ENCODE measurements around the gene NR6A1. TPM values are rescaled to one million over a fixed set of nuclear protein-coding genes. Genes with fewer than 3 reads are reported as not detected.

Gene NR6A1
- total RNA-seq, 2 experiments from 2014 or later: 0.28 to 0.76 TPM

GRCh38 chr9:124790801-124791505 is 19.8 kb upstream of the NR6A1 start:
- no peaks in the 10 kb centered on the region for H3K9me3 Mint-ChIP-seq
- no peak for DNase-seq
- no peak overlapping the region for H3K27ac Mint-ChIP-seq
- ChIA-PET POLR2A (no interaction called here), CTCF (interaction anchor here (0.7 kb wide), 1 partner anchor 27 kb away, joined by 3 read pairs; no protein-coding TSS in a partner anchor)
- no peaks in the 10 kb centered on the region for H3K36me3 Mint-ChIP-seq (ENCODE audit: low read depth)
- no peaks in the 10 kb centered on the region for H3K4me1 Mint-ChIP-seq
- no peak overlapping the region for H3K4me3 Mint-ChIP-seq
- no peaks in the 10 kb centered on the region for H3K27me3 Mint-ChIP-seq

GRCh38 chr9:124790301-124790700 is 19.2 kb upstream of the NR6A1 start:
- no peak overlapping the region for H3K4me3 Mint-ChIP-seq
- H3K27ac Mint-ChIP-seq: no peak overlapping the region
- H3K27me3 Mint-ChIP-seq: no peaks in the 10 kb centered on the region
- ChIA-PET POLR2A (no interaction called here), CTCF (interaction anchor here (1.8 kb wide), 1 partner anchor 15 kb away, joined by 4 read pairs; no protein-coding TSS in a partner anchor)
- DNase-seq: no peak
- no peaks in the 10 kb centered on the region for H3K36me3 Mint-ChIP-seq (ENCODE audit: low read depth)
- H3K4me1 Mint-ChIP-seq: no peaks in the 10 kb centered on the region
- H3K9me3 Mint-ChIP-seq: no peaks in the 10 kb centered on the region

GRCh38 chr9:124789531-124789930 is 18.4 kb upstream of the NR6A1 start:
- Mint-ChIP-seq H3K36me3 (ENCODE audit: low read depth) (no peaks in the 10 kb centered on the region), H3K4me3 (no peak overlapping the region), H3K27me3 (no peaks in the 10 kb centered on the region), H3K4me1 (no peaks in the 10 kb centered on the region), H3K27ac (no peak overlapping the region), H3K9me3 (no peaks in the 10 kb centered on the region)
- no peak for DNase-seq
- ChIA-PET CTCF (interaction anchor here (0.5 to 1.8 kb wide), 3 partner anchors 14 to 241 kb away, joined by 3 to 4 read pairs (median 3); no protein-coding TSS in a partner anchor), POLR2A (interaction anchor here (0.6 kb wide), 1 partner anchor 61 kb away, joined by 3 read pairs; no protein-coding TSS in a partner anchor)

GRCh38 chr9:124788542-124789217 is 17.6 kb upstream of the NR6A1 start:
- no peak for DNase-seq
- ChIA-PET CTCF (interaction anchor here (0.8 to 1.8 kb wide), 2 partner anchors 14 to 30 kb away, joined by 3 to 4 read pairs; no protein-coding TSS in a partner anchor), POLR2A (no interaction called here)
- Mint-ChIP-seq H3K9me3 (no peaks in the 10 kb centered on the region), H3K27ac (no peak overlapping the region), H3K27me3 (no peaks in the 10 kb centered on the region), H3K4me3 (no peak overlapping the region), H3K36me3 (ENCODE audit: low read depth) (no peaks in the 10 kb centered on the region), H3K4me1 (no peaks in the 10 kb centered on the region)

- H3K27ac Mint-ChIP-seq: no peak overlapping the region
- DNase-seq: no peak
- ChIA-PET POLR2A (no interaction called here), CTCF (interaction anchor here (0.5 kb wide), 1 partner anchor 68 kb away, joined by 6 read pairs; no protein-coding TSS in a partner anchor)
- no peaks in the 10 kb centered on the region for H3K27me3 Mint-ChIP-seq
- H3K9me3 Mint-ChIP-seq: no peaks in the 10 kb centered on the region
- H3K36me3 Mint-ChIP-seq (ENCODE audit: low read depth): no peaks in the 10 kb centered on the region
- H3K4me3 Mint-ChIP-seq: no peak overlapping the region
- no peaks in the 10 kb centered on the region for H3K4me1 Mint-ChIP-seq
Observed at GRCh38 chr9:124786881-124787573, 15.9 kb upstream of the NR6A1 start.

- H3K4me3 Mint-ChIP-seq: no peak overlapping the region
Observed at GRCh38 chr9:124784509-124784908, 13.4 kb upstream of the NR6A1 start.

GRCh38 chr9:124783830-124784229 is 12.7 kb upstream of the NR6A1 start:
- Mint-ChIP-seq H3K27ac (no peak overlapping the region), H3K36me3 (ENCODE audit: low read depth) (no peaks in the 10 kb centered on the region), H3K27me3 (peaks cover 6% of the 10 kb centered on the region), H3K4me1 (no peaks in the 10 kb centered on the region), H3K9me3 (no peaks in the 10 kb centered on the region), H3K4me3 (no peak overlapping the region)
- ChIA-PET POLR2A (no interaction called here), CTCF (no interaction called here)
- DNase-seq: peak; percentile 4

More at GRCh38 chr9:124784509-124784908, 13.4 kb upstream of the NR6A1 start:
- no peak for DNase-seq
- H3K4me1 Mint-ChIP-seq: no peaks in the 10 kb centered on the region
- H3K36me3 Mint-ChIP-seq (ENCODE audit: low read depth): no peaks in the 10 kb centered on the region
- ChIA-PET POLR2A (no interaction called here), CTCF (no interaction called here)
- H3K9me3 Mint-ChIP-seq: no peaks in the 10 kb centered on the region
- no peak overlapping the region for H3K27ac Mint-ChIP-seq
- H3K27me3 Mint-ChIP-seq: peaks cover 3% of the 10 kb centered on the region

GRCh38 chr9:124782661-124783574 is 11.8 kb upstream of the NR6A1 start:
- ChIA-PET POLR2A (interaction anchor here (1.0 kb wide), 1 partner anchor 79 kb away, joined by 3 read pairs; no protein-coding TSS in a partner anchor), CTCF (interaction anchor here (1.2 to 2.2 kb wide), 2 partner anchors 12 to 70 kb away, joined by 3 to 6 read pairs; partner anchors contain the start of genes NR6A1 and WDR38)
- Mint-ChIP-seq H3K27me3 (peaks cover 9% of the 10 kb centered on the region), H3K4me1 (no peaks in the 10 kb centered on the region), H3K4me3 (no peak overlapping the region), H3K36me3 (ENCODE audit: low read depth) (no peaks in the 10 kb centered on the region), H3K27ac (no peak overlapping the region), H3K9me3 (no peaks in the 10 kb centered on the region)
- DNase-seq: peak; percentile 5

GRCh38 chr9:124781967-124782660 is 11.0 kb upstream of the NR6A1 start:
- Mint-ChIP-seq H3K4me1 (no peaks in the 10 kb centered on the region), H3K36me3 (ENCODE audit: low read depth) (no peaks in the 10 kb centered on the region), H3K4me3 (no peak overlapping the region), H3K27ac (no peak overlapping the region), H3K27me3 (peaks cover 14% of the 10 kb centered on the region), H3K9me3 (no peaks in the 10 kb centered on the region)
- ChIA-PET CTCF (interaction anchor here (1.2 to 2.2 kb wide), 2 partner anchors 11 to 71 kb away, joined by 3 to 6 read pairs; partner anchors contain the start of genes NR6A1 and WDR38), POLR2A (interaction anchor here (1.0 kb wide), 1 partner anchor 80 kb away, joined by 3 read pairs; no protein-coding TSS in a partner anchor)
- DNase-seq: peak; percentile 12

GRCh38 chr9:124780757-124781151 is 9.6 kb upstream of the NR6A1 start:
- DNase-seq: no peak
- ChIA-PET POLR2A (no interaction called here), CTCF (no interaction called here)
- H3K9me3 Mint-ChIP-seq: no peaks in the 10 kb centered on the region
- no peak overlapping the region for H3K4me3 Mint-ChIP-seq
- peaks cover 9% of the 10 kb centered on the region for H3K4me1 Mint-ChIP-seq
- H3K27ac Mint-ChIP-seq: no peak overlapping the region
- no peaks in the 10 kb centered on the region for H3K36me3 Mint-ChIP-seq (ENCODE audit: low read depth)
- H3K27me3 Mint-ChIP-seq: peaks cover 24% of the 10 kb centered on the region

- H3K27me3 Mint-ChIP-seq: peaks cover 26% of the 10 kb centered on the region
- DNase-seq: peak; percentile 14
- no peaks in the 10 kb centered on the region for H3K9me3 Mint-ChIP-seq
- H3K4me3 Mint-ChIP-seq: no peak overlapping the region
- no peaks in the 10 kb centered on the region for H3K36me3 Mint-ChIP-seq (ENCODE audit: low read depth)
- POLR2A ChIA-PET: interaction anchor here (0.9 kb wide), 1 partner anchor 15 kb away, joined by 3 read pairs; no protein-coding TSS in a partner anchor
- CTCF ChIA-PET: interaction anchor here (1.6 to 2.4 kb wide), 2 partner anchors 10 to 72 kb away, joined by 4 to 13 read pairs; partner anchors contain the start of gene WDR38
- H3K4me1 Mint-ChIP-seq: peaks cover 11% of the 10 kb centered on the region
- H3K27ac Mint-ChIP-seq: no peak overlapping the region
Observed at GRCh38 chr9:124780060-124780756, 9.1 kb upstream of the NR6A1 start.

Data from activated CD4-positive, alpha-beta memory T cell treated with anti-CD3 and anti-CD28 coated beads, Interleukin-2, amount 10 ng/mL, durations not matched to agents 7 days and 5 days (primary cell).